Fibroblast of lung (primary cell): ENCODE results near the gene STMN3.

ENCODE experiments used
- EZH2 ChIP-seq: IDR thresholded peaks from 2 replicates; pipeline ENCODE4 v1.5.1; 2012; ENCODE audit warnings: low read length, control low read depth, mild to moderate bottlenecking; ENCODE audit errors: missing control alignments
- TF ChIP-seq, protein P1 (sequence below), 2 donors: IDR thresholded peaks in 1 of 2; conservative IDR thresholded peaks in 1 of 2; 1 replicate in 1 of 2; 2 replicates in 1 of 2; pipeline ENCODE4 v1.5.1; 2011 to 2012; ENCODE audit warnings: low read length in 2 of 2, control low read depth in 1 of 2, inconsistent platforms in 1 of 2, low read depth in 1 of 2, mild to moderate bottlenecking in 1 of 2

DNA sequence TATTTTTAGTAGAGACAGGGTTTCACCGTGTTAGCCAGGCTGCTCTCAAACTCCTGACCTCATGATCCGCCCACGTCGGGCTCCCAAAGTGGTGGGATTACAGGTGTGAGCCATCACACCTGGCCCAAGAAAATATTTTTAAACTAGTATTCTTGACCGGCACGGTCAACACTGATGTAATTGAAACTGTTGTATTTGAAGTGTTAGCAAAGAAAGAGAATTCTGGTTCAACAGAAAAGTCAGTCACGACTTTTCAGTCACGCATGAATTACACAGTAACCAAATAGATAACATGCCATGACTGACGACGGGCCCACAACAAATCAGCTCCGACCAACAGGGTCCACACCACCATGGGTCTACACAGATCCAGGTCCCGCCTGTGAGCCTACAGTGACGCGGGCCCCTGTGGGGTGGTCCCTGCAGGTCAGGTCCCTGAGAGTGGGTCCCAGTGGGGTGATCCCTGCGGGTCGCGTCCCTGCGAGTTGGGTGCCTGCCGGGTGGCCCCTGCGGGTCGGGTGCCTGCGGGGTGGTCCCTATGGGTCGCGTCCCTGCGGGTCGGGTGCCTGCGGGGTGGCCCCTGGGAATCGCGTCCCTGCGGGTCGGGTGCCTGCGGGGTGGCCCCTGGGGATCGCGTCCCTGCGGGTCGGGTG is 27.3 kb downstream of the STMN3 start:
- TF ChIP-seq, protein P1, sequence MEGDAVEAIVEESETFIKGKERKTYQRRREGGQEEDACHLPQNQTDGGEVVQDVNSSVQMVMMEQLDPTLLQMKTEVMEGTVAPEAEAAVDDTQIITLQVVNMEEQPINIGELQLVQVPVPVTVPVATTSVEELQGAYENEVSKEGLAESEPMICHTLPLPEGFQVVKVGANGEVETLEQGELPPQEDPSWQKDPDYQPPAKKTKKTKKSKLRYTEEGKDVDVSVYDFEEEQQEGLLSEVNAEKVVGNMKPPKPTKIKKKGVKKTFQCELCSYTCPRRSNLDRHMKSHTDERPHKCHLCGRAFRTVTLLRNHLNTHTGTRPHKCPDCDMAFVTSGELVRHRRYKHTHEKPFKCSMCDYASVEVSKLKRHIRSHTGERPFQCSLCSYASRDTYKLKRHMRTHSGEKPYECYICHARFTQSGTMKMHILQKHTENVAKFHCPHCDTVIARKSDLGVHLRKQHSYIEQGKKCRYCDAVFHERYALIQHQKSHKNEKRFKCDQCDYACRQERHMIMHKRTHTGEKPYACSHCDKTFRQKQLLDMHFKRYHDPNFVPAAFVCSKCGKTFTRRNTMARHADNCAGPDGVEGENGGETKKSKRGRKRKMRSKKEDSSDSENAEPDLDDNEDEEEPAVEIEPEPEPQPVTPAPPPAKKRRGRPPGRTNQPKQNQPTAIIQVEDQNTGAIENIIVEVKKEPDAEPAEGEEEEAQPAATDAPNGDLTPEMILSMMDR (conservative IDR thresholded peaks at IDR 0.05 in 1 of 2, IDR thresholded peaks at IDR 0.05 in 1 of 2; ENCODE audit: low read depth in 1 of 2, low read length in 2 of 2): no peak
- TF ChIP-seq EZH2: no peak
